SH-SY5Y (cell line): ENCODE data around the gene VIPR2.

Experiments used
- GATA2 ChIP-seq: IDR thresholded peaks from 2 replicates; pipeline ENCODE4 v1.6.1; 2011; ENCODE audit warnings: mild to moderate bottlenecking, low read depth, low read length
- GATA3 ChIP-seq: IDR thresholded peaks from 2 replicates; pipeline ENCODE4 v1.6.1; 2011; ENCODE audit warnings: low read depth, mild to moderate bottlenecking, low read length, moderate library complexity

GRCh38 chr7:159136846-159137245 lies 7.8 kb downstream of the VIPR2 start:
- TF ChIP-seq GATA2, result no peak
- TF ChIP-seq GATA3, result no peak
